ENCODE data around the gene GUCA2A. TPM values are rescaled to one million over a fixed set of nuclear protein-coding genes. Genes with fewer than 3 reads are reported as not detected.

GUCA2A gene
- total and polyA plus RNA-seq, 2 donors (not counting 1 experiment from before 2014, with no cell fraction given) = not detected

DNA sequence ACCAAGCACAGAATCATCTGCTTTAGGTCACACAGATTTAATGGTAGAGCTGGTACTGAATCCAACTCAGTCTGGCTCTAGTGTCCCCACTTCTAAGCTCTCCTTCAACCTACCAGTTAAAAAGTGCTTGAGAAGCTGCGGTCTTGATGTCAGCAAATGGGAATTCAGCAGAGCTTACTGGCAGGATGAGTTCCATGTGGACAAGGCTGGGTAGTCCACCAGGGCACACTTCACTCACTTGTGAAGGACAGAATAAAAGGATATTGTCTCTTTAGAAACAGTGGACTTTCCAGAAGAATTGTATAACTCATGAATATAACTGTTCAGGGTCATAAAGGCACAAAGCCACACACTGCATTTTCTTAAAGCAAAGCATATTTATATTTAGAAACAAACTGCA, 46.4 kb downstream of the GUCA2A start:
- Histone ChIP-seq H3K36me3 (ENCODE audit: control insufficient read depth, insufficient read depth, low read length) (no peaks in the 10 kb centered on the region), H3K27ac (ENCODE audit: insufficient read depth, low read length) (no peak overlapping the region), H3K4me3 (replicated peaks in 1 of 4; ENCODE audit: control extremely low read depth in 1 of 4, insufficient read depth in 1 of 4, low read depth in 3 of 4, low read length in 4 of 4) (no peak overlapping the region), H3K79me2 (ENCODE audit: control insufficient read depth, insufficient read depth, low read length) (no peaks in the 10 kb centered on the region), H3K4me1 (ENCODE audit: control insufficient read depth, extremely low read depth, insufficient read depth, low read length) (no peaks in the 10 kb centered on the region), H3K9ac (ENCODE audit: insufficient read depth, low read length) (no peak overlapping the region), H3K9me3 (ENCODE audit: control insufficient read depth, insufficient read depth, low read depth, low read length) (no peaks in the 10 kb centered on the region), H2AFZ (ENCODE audit: low read length) (no peak overlapping the region), H3K4me2 (ENCODE audit: extremely low read depth, insufficient read depth, low read length) (no peak overlapping the region), H3K27me3 (ENCODE audit: control insufficient read depth, insufficient read depth, low read length) (no peaks in the 10 kb centered on the region), H4K20me1 (ENCODE audit: control insufficient read depth, extremely low read depth, insufficient read depth, low read length) (no peaks in the 10 kb centered on the region)
- no peak for DNase-seq (ENCODE audit: low read depth in 2 of 2)
- no peak for TF ChIP-seq EZH2 (IDR thresholded peaks at IDR 0.05; ENCODE audit: low read length, missing control alignments)
- TF ChIP-seq, protein P1, sequence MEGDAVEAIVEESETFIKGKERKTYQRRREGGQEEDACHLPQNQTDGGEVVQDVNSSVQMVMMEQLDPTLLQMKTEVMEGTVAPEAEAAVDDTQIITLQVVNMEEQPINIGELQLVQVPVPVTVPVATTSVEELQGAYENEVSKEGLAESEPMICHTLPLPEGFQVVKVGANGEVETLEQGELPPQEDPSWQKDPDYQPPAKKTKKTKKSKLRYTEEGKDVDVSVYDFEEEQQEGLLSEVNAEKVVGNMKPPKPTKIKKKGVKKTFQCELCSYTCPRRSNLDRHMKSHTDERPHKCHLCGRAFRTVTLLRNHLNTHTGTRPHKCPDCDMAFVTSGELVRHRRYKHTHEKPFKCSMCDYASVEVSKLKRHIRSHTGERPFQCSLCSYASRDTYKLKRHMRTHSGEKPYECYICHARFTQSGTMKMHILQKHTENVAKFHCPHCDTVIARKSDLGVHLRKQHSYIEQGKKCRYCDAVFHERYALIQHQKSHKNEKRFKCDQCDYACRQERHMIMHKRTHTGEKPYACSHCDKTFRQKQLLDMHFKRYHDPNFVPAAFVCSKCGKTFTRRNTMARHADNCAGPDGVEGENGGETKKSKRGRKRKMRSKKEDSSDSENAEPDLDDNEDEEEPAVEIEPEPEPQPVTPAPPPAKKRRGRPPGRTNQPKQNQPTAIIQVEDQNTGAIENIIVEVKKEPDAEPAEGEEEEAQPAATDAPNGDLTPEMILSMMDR (conservative IDR thresholded peaks at IDR 0.05 in 1 of 2, IDR thresholded peaks at IDR 0.05 in 1 of 2; ENCODE audit: low read depth in 1 of 2, low read length in 2 of 2) = no peak

DNA sequence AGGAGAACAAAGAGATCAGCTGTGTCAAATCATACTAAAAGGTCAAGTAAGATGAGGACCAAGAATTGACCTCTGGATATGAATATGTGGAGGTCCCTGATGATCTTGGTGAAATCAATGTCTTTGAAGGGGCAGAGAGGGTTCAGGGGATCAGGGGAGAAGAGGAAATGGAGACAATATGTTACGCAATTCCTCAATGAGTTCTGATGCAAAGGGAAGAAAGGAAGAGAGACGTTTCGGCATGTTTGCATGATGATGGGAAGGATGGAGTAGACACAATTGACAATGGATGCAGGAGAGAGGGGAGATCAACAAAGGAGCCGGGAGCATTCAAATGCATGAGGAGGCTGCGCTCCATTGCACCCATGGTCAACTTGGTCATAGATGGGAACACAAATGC, 47.3 kb downstream of the GUCA2A start:
- H3K36me3 ChIP-seq (ENCODE audit: control insufficient read depth, insufficient read depth, low read length) = no peaks in the 10 kb centered on the region
- no peak for TF ChIP-seq EZH2 (IDR thresholded peaks at IDR 0.05; ENCODE audit: low read length, missing control alignments)
- TF ChIP-seq, protein P1 (conservative IDR thresholded peaks at IDR 0.05 in 1 of 2, IDR thresholded peaks at IDR 0.05 in 1 of 2; ENCODE audit: low read depth in 1 of 2, low read length in 2 of 2) = no peak
- no peak overlapping the region for H3K4me3 ChIP-seq (replicated peaks in 1 of 4; ENCODE audit: control extremely low read depth in 1 of 4, insufficient read depth in 1 of 4, low read depth in 3 of 4, low read length in 4 of 4)

DNA sequence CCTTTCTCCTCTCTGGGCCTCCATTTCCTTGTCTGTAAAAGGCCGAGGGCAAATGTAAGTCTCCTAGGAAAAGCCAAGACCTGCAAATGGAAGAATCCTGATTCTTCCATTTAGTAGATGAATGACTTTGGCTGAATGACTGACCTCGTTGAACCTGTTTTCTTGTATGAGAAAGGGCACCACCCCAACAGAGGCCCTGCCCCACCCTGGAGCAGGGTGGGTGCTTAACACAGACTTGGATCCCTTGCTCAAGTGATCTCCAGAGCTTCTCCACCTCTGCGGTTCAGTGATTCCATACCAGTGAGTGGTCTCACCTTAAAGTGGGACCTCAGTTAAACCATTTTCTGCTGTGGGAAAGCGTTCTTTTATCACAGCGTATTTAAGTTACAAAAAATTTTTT, 50.3 kb downstream of the GUCA2A start:
- Histone ChIP-seq H3K9ac (ENCODE audit: insufficient read depth, low read length) (no peak overlapping the region), H3K27ac (ENCODE audit: insufficient read depth, low read length) (no peak overlapping the region), H3K4me2 (ENCODE audit: extremely low read depth, insufficient read depth, low read length) (no peak overlapping the region), H3K79me2 (ENCODE audit: control insufficient read depth, insufficient read depth, low read length) (no peaks in the 10 kb centered on the region), H3K36me3 (ENCODE audit: control insufficient read depth, insufficient read depth, low read length) (no peaks in the 10 kb centered on the region), H3K4me1 (ENCODE audit: control insufficient read depth, extremely low read depth, insufficient read depth, low read length) (no peaks in the 10 kb centered on the region), H4K20me1 (ENCODE audit: control insufficient read depth, extremely low read depth, insufficient read depth, low read length) (no peaks in the 10 kb centered on the region), H2AFZ (ENCODE audit: low read length) (no peak overlapping the region), H3K9me3 (ENCODE audit: control insufficient read depth, insufficient read depth, low read depth, low read length) (no peaks in the 10 kb centered on the region), H3K4me3 (replicated peaks in 1 of 4; ENCODE audit: control extremely low read depth in 1 of 4, insufficient read depth in 1 of 4, low read depth in 3 of 4, low read length in 4 of 4) (no peak overlapping the region), H3K27me3 (ENCODE audit: control insufficient read depth, insufficient read depth, low read length) (no peaks in the 10 kb centered on the region)
- TF ChIP-seq, protein P1 (conservative IDR thresholded peaks at IDR 0.05 in 1 of 2, IDR thresholded peaks at IDR 0.05 in 1 of 2; ENCODE audit: low read depth in 1 of 2, low read length in 2 of 2) = no peak
- no peak for TF ChIP-seq EZH2 (IDR thresholded peaks at IDR 0.05; ENCODE audit: low read length, missing control alignments)
- no peak for DNase-seq (ENCODE audit: low read depth in 2 of 2)

More for the DNA sequence above, 47.3 kb downstream of the GUCA2A start:
- Histone ChIP-seq H3K79me2 (ENCODE audit: control insufficient read depth, insufficient read depth, low read length) (no peaks in the 10 kb centered on the region), H3K27ac (ENCODE audit: insufficient read depth, low read length) (no peak overlapping the region), H2AFZ (ENCODE audit: low read length) (no peak overlapping the region), H3K9ac (ENCODE audit: insufficient read depth, low read length) (no peak overlapping the region), H3K9me3 (ENCODE audit: control insufficient read depth, insufficient read depth, low read depth, low read length) (no peaks in the 10 kb centered on the region), H3K4me1 (ENCODE audit: control insufficient read depth, extremely low read depth, insufficient read depth, low read length) (no peaks in the 10 kb centered on the region), H3K27me3 (ENCODE audit: control insufficient read depth, insufficient read depth, low read length) (no peaks in the 10 kb centered on the region), H4K20me1 (ENCODE audit: control insufficient read depth, extremely low read depth, insufficient read depth, low read length) (no peaks in the 10 kb centered on the region), H3K4me2 (ENCODE audit: extremely low read depth, insufficient read depth, low read length) (no peak overlapping the region)
- DNase-seq (ENCODE audit: low read depth in 2 of 2) = no peak

Other genes starting within 250 kb of the GUCA2A start
- gene HIVEP3, start 245.8 kb downstream of the GUCA2A start, total RNA-seq = 0.51 and 0.83 TPM in 2 replicates
- 2.1 and 3.2 TPM in 2 replicates for gene HIVEP3, start 245.8 kb downstream of the GUCA2A start, polyA plus RNA-seq
- gene GUCA2B, start 11.3 kb downstream of the GUCA2A start, total RNA-seq = not detected in 2 replicates
- gene GUCA2B, start 11.3 kb downstream of the GUCA2A start, polyA plus RNA-seq = not detected in 2 replicates
- 15.2 and 22.6 TPM in 2 replicates for gene FOXJ3, start 170.5 kb upstream of the GUCA2A start, total RNA-seq
- 29.5 and 31.1 TPM in 2 replicates for gene FOXJ3, start 170.5 kb upstream of the GUCA2A start, polyA plus RNA-seq
- under 0.01 TPM in 2 replicates for gene RIMKLA, start 216.0 kb upstream of the GUCA2A start, total RNA-seq
- gene RIMKLA, start 216.0 kb upstream of the GUCA2A start, polyA plus RNA-seq = 0.05 TPM in 1 of 2 replicates, not detected in the other

Data from fibroblast of lung (primary cell).